IgD-negative memory B cell (primary cell): ENCODE results near the gene ZCCHC7. TPM values are rescaled to one million over a fixed set of nuclear protein-coding genes. Genes with fewer than 3 reads are reported as not detected.

ENCODE experiments used
- H3K27ac Mint-ChIP-seq, 3 donors: one replicate each; pipeline ENCODE4 v1.8.0; 2020 to 2022; ENCODE audit warnings: mild to moderate bottlenecking in 3 of 3, mixed read lengths in 3 of 3, moderate library complexity in 1 of 3
- H3K27me3 Mint-ChIP-seq: one replicate; pipeline ENCODE4 v1.8.0; 2021; ENCODE audit warnings: mixed read lengths
- H3K36me3 Mint-ChIP-seq: one replicate; pipeline ENCODE4 v1.8.0; 2020; ENCODE audit warnings: mild to moderate bottlenecking, mixed read lengths
- H3K4me1 Mint-ChIP-seq, 3 donors: one replicate each; pipeline ENCODE4 v1.8.0; 2020 to 2022; ENCODE audit warnings: mixed read lengths in 3 of 3, mild to moderate bottlenecking in 1 of 3
- H3K4me3 Mint-ChIP-seq, 4 donors: one replicate each; pipeline ENCODE4 v1.8.0; 2020 to 2022; ENCODE audit warnings: mild to moderate bottlenecking in 4 of 4, mixed read lengths in 4 of 4, moderate library complexity in 3 of 4
- H3K9me3 Mint-ChIP-seq, 3 donors: one replicate each; pipeline ENCODE4 v1.8.0; 2020 to 2021; ENCODE audit warnings: mixed read lengths in 3 of 3, mild to moderate bottlenecking in 1 of 3
- polyA plus RNA-seq: library from polyadenylated mRNA; unstranded; fragments of 300-500 nt; fragmentation: Illumina TruSeq; gene quantifications from one replicate; pipeline ENCODE4 v1.2.3, GENCODE V29; 2021

The ZCCHC7 gene
- polyA plus RNA-seq, 1 donor from 2014 or later, result 76.8 TPM

- H3K4me3 Mint-ChIP-seq, result peak overlapping the region in 2 of 4 donors; percentile 38 to 47
- no peaks in the 10 kb centered on the region for H3K27me3 Mint-ChIP-seq
- no peaks in the 10 kb centered on the region for H3K9me3 Mint-ChIP-seq
- H3K27ac Mint-ChIP-seq, result peak overlapping the region in 2 of 3 donors; percentile 71 to 77
- peaks cover 18 to 29% (median 23%) of the 10 kb centered on the region in 3 donors for H3K4me1 Mint-ChIP-seq
- H3K36me3 Mint-ChIP-seq, result peaks cover 17% of the 10 kb centered on the region
Measured at GRCh38 chr9:37309136-37309535, 188.8 kb downstream of the ZCCHC7 start.

GRCh38 chr9:37311938-37312708 is 191.7 kb downstream of the ZCCHC7 start:
- Mint-ChIP-seq H3K36me3 (peaks cover 11% of the 10 kb centered on the region), H3K27me3 (no peaks in the 10 kb centered on the region)

GRCh38 chr9:37324261-37324683 is 203.9 kb downstream of the ZCCHC7 start:
- Mint-ChIP-seq H3K9me3 (no peaks in the 10 kb centered on the region), H3K36me3 (peaks cover 12% of the 10 kb centered on the region), H3K4me1 (peaks cover 38 to 56% (median 49%) of the 10 kb centered on the region in 3 donors), H3K4me3 (peak overlapping the region; percentile 65 to 89 (median 84)), H3K27me3 (no peaks in the 10 kb centered on the region), H3K27ac (peak overlapping the region; percentile 99)

More at GRCh38 chr9:37311938-37312708, 191.7 kb downstream of the ZCCHC7 start:
- H3K9me3 Mint-ChIP-seq, result no peaks in the 10 kb centered on the region
- no peak overlapping the region for H3K4me3 Mint-ChIP-seq
- peak overlapping the region in 1 of 3 donors; percentile 5 for H3K27ac Mint-ChIP-seq
- peaks cover 10 to 13% (median 11%) of the 10 kb centered on the region in 3 donors for H3K4me1 Mint-ChIP-seq

GRCh38 chr9:37324691-37325490 is 204.5 kb downstream of the ZCCHC7 start:
- peak overlapping the region; percentile 99 for H3K27ac Mint-ChIP-seq
- peaks cover 38 to 59% (median 52%) of the 10 kb centered on the region in 3 donors for H3K4me1 Mint-ChIP-seq
- H3K27me3 Mint-ChIP-seq, result no peaks in the 10 kb centered on the region
- peaks cover 8% of the 10 kb centered on the region for H3K36me3 Mint-ChIP-seq
- no peaks in the 10 kb centered on the region for H3K9me3 Mint-ChIP-seq
- peak overlapping the region; percentile 65 to 89 (median 84) for H3K4me3 Mint-ChIP-seq

- peak overlapping the region in 2 of 3 donors; percentile 99 for H3K27ac Mint-ChIP-seq
- H3K4me1 Mint-ChIP-seq, result peaks cover 34 to 57% (median 48%) of the 10 kb centered on the region in 3 donors
- H3K36me3 Mint-ChIP-seq, result peaks cover 3% of the 10 kb centered on the region
- peak overlapping the region in 3 of 4 donors; percentile 39 to 87 (median 60) for H3K4me3 Mint-ChIP-seq
- H3K9me3 Mint-ChIP-seq, result no peaks in the 10 kb centered on the region
- no peaks in the 10 kb centered on the region for H3K27me3 Mint-ChIP-seq
Measured at GRCh38 chr9:37325778-37326177, 205.4 kb downstream of the ZCCHC7 start.

- H3K9me3 Mint-ChIP-seq, result no peaks in the 10 kb centered on the region
- peaks cover 44 to 61% (median 53%) of the 10 kb centered on the region in 3 donors for H3K4me1 Mint-ChIP-seq
- H3K27ac Mint-ChIP-seq, result peak overlapping the region; percentile 63 to 86 (median 72)
- no peaks in the 10 kb centered on the region for H3K27me3 Mint-ChIP-seq
- peaks cover 3% of the 10 kb centered on the region for H3K36me3 Mint-ChIP-seq
- peak overlapping the region; percentile 39 to 87 (median 74) for H3K4me3 Mint-ChIP-seq
Measured at GRCh38 chr9:37327553-37327952, 207.2 kb downstream of the ZCCHC7 start.

GRCh38 chr9:37328556-37329227 is 208.3 kb downstream of the ZCCHC7 start:
- Mint-ChIP-seq H3K27ac (no peak overlapping the region), H3K4me3 (peak overlapping the region in 1 of 4 donors; percentile 52), H3K36me3 (peaks cover 3% of the 10 kb centered on the region), H3K9me3 (no peaks in the 10 kb centered on the region), H3K4me1 (peaks cover 48 to 50% (median 48%) of the 10 kb centered on the region in 3 donors), H3K27me3 (no peaks in the 10 kb centered on the region)

- Mint-ChIP-seq H3K27ac (peak overlapping the region; percentile 60 to 81 (median 73)), H3K36me3 (peaks cover 3% of the 10 kb centered on the region), H3K4me3 (peak overlapping the region in 1 of 4 donors; percentile 65), H3K4me1 (peaks cover 41 to 44% (median 43%) of the 10 kb centered on the region in 3 donors), H3K27me3 (no peaks in the 10 kb centered on the region), H3K9me3 (no peaks in the 10 kb centered on the region)
Measured at GRCh38 chr9:37329576-37329975, 209.2 kb downstream of the ZCCHC7 start.

GRCh38 chr9:37331871-37332270 is 211.5 kb downstream of the ZCCHC7 start:
- no peaks in the 10 kb centered on the region for H3K27me3 Mint-ChIP-seq
- peaks cover 3% of the 10 kb centered on the region for H3K36me3 Mint-ChIP-seq
- peaks cover 36 to 43% (median 43%) of the 10 kb centered on the region in 3 donors for H3K4me1 Mint-ChIP-seq
- no peaks in the 10 kb centered on the region for H3K9me3 Mint-ChIP-seq
- H3K27ac Mint-ChIP-seq, result peak overlapping the region; percentile 56 to 87 (median 59)
- H3K4me3 Mint-ChIP-seq, result peak overlapping the region in 1 of 4 donors; percentile 65

GRCh38 chr9:37332578-37332977 is 212.2 kb downstream of the ZCCHC7 start:
- H3K4me3 Mint-ChIP-seq, result no peak overlapping the region
- H3K27me3 Mint-ChIP-seq, result no peaks in the 10 kb centered on the region
- H3K9me3 Mint-ChIP-seq, result no peaks in the 10 kb centered on the region
- H3K36me3 Mint-ChIP-seq, result peaks cover 3% of the 10 kb centered on the region
- H3K4me1 Mint-ChIP-seq, result peaks cover 36 to 43% (median 38%) of the 10 kb centered on the region in 3 donors
- H3K27ac Mint-ChIP-seq, result no peak overlapping the region

GRCh38 chr9:37333288-37333687 is 212.9 kb downstream of the ZCCHC7 start:
- Mint-ChIP-seq H3K36me3 (no peaks in the 10 kb centered on the region), H3K27ac (peak overlapping the region in 1 of 3 donors; percentile 35), H3K4me3 (peak overlapping the region in 1 of 4 donors; percentile 52), H3K4me1 (peaks cover 37 to 45% (median 39%) of the 10 kb centered on the region in 3 donors), H3K9me3 (no peaks in the 10 kb centered on the region), H3K27me3 (no peaks in the 10 kb centered on the region)

GRCh38 chr9:37335238-37335637 is 214.9 kb downstream of the ZCCHC7 start:
- H3K4me3 Mint-ChIP-seq, result peak overlapping the region in 2 of 4 donors; percentile 8 to 46
- H3K9me3 Mint-ChIP-seq, result no peaks in the 10 kb centered on the region
- peaks cover 43 to 56% (median 49%) of the 10 kb centered on the region in 3 donors for H3K4me1 Mint-ChIP-seq
- no peaks in the 10 kb centered on the region for H3K36me3 Mint-ChIP-seq
- H3K27ac Mint-ChIP-seq, result peak overlapping the region in 1 of 3 donors; percentile 10
- H3K27me3 Mint-ChIP-seq, result no peaks in the 10 kb centered on the region

- Mint-ChIP-seq H3K36me3 (no peaks in the 10 kb centered on the region), H3K4me3 (peak overlapping the region in 3 of 4 donors; percentile 5 to 49 (median 33)), H3K27me3 (no peaks in the 10 kb centered on the region), H3K4me1 (peaks cover 43 to 57% (median 49%) of the 10 kb centered on the region in 3 donors), H3K9me3 (no peaks in the 10 kb centered on the region), H3K27ac (peak overlapping the region; percentile 8 to 23 (median 16))
Measured at GRCh38 chr9:37336150-37336549, 215.8 kb downstream of the ZCCHC7 start.

GRCh38 chr9:37337301-37337890 is 217.0 kb downstream of the ZCCHC7 start:
- Mint-ChIP-seq H3K27ac (peak overlapping the region; percentile 45 to 90 (median 82)), H3K4me3 (peak overlapping the region; percentile 27 to 71 (median 52)), H3K4me1 (peaks cover 33 to 48% (median 39%) of the 10 kb centered on the region in 3 donors), H3K27me3 (no peaks in the 10 kb centered on the region), H3K9me3 (no peaks in the 10 kb centered on the region), H3K36me3 (no peaks in the 10 kb centered on the region)
